IPS-NIHi7 (cell line): ENCODE results near the gene SHC3.

ENCODE experiments used
- DNase-seq: peaks from one replicate; pipeline ENCODE4 v3.0.0; 2012; ENCODE audit warnings: mixed read lengths; ENCODE audit errors: extremely low spot score

The SHC3 gene

DNA sequence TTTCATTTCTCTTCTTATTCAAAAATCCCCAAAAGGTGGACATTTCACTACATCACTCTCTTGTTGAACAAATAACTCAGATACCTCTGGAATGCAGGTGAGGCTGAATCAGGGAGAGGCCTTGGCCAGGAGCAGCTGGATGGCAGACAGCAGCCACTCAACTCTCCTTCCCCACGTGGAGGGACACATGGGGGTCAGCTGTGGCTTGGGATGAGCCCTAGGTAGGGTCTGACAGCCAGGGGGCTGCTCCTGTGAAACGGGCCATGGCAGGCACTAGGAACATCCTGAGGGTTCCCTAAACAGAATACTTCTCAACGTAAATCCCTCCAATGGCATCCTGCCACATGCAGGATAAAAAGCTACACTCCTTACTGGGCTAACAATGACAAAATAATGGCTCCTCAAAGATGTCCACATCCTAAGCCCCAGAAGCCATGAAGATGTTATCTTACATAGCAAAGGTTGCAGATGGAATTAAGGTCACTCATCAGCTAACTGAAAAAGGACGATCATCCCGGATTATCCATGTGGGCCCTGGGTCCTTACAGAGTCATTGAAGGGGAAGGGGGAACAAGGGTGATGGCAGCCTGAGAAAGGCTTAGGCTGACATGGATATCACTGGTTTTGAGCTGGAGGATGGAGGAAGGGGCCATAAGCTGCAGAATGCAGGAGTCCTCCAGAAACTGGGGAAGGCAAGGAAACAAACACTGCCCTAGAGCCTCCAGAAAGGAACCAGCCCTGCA is 218.7 kb downstream of the SHC3 start:
- DNase-seq = no peak

- no peak for DNase-seq
Observed at GRCh38 chr9:88957526-88957925, 221.1 kb downstream of the SHC3 start.
